ENCODE results near the gene STK32B. TPM values are rescaled to one million over a fixed set of nuclear protein-coding genes. Genes with fewer than 3 reads are reported as not detected.

Gene STK32B
- total RNA-seq, 2 experiments from 2014 or later = not detected

DNA sequence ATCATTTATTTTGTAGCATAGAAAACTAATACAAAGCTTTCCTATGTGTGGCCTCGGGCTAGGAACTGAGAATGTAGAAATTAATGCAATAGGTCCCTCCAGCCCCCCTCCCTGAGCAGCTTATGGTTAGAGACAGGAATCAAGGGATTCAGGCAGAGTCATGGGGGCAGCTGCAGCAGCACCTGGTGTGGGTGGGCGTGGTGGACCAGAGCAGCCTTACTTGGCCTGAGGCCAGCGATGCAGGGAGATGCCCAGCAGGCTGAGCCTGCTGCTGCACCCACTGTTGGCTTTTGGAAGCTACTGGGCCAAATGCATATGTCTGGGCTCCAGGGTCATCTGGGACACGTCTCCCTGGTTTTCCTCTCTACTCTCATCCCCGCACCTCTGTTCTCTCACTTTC lies 74.0 kb downstream of the STK32B start:
- CTCF ChIA-PET = no interaction called here
- no peak overlapping the region for H3K4me3 Mint-ChIP-seq
- TF ChIP-seq, protein P1, sequence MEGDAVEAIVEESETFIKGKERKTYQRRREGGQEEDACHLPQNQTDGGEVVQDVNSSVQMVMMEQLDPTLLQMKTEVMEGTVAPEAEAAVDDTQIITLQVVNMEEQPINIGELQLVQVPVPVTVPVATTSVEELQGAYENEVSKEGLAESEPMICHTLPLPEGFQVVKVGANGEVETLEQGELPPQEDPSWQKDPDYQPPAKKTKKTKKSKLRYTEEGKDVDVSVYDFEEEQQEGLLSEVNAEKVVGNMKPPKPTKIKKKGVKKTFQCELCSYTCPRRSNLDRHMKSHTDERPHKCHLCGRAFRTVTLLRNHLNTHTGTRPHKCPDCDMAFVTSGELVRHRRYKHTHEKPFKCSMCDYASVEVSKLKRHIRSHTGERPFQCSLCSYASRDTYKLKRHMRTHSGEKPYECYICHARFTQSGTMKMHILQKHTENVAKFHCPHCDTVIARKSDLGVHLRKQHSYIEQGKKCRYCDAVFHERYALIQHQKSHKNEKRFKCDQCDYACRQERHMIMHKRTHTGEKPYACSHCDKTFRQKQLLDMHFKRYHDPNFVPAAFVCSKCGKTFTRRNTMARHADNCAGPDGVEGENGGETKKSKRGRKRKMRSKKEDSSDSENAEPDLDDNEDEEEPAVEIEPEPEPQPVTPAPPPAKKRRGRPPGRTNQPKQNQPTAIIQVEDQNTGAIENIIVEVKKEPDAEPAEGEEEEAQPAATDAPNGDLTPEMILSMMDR (IDR thresholded peaks at IDR 0.05) = no peak
- H3K4me1 Mint-ChIP-seq (ENCODE audit: low read depth) = no peaks in the 10 kb centered on the region
- no peak overlapping the region for H3K27ac Mint-ChIP-seq
- POLR2A ChIA-PET = no interaction called here
- peaks cover 6% of the 10 kb centered on the region for H3K27me3 Mint-ChIP-seq
- ATAC-seq = no peak
- H3K9me3 Mint-ChIP-seq = no peaks in the 10 kb centered on the region
- no peaks in the 10 kb centered on the region for H3K36me3 Mint-ChIP-seq (ENCODE audit: low read depth)
- DNase-seq = no peak
- intact Hi-C loops (cut with micrococcal nuclease) = no loop called here

DNA sequence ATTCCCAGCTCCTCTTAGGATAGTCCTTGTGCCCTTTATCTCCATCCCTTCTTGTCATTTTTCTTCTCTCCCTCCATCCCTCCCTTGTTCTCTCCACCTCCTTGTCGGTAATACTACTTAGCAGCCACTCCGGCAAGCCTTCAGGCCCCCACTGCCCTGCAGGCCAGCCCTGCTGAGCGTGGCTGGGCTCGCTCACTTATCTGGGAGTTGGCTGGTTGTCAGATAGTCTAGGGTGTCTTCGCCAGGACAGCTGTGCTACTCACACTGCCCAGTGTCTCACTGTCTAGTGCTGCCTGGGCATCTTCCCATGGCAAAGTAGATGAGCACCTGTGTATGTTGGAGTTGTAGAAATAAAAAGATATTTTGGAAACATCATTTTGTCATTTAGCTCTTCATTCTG lies 75.0 kb downstream of the STK32B start:
- ATAC-seq (no peak), DNase-seq (no peak)
- H3K9me3 Mint-ChIP-seq = no peaks in the 10 kb centered on the region
- intact Hi-C loops (cut with micrococcal nuclease) = no loop called here
- ChIA-PET POLR2A (no interaction called here), CTCF (no interaction called here)
- no peak overlapping the region for H3K4me3 Mint-ChIP-seq
- TF ChIP-seq, protein P1 (IDR thresholded peaks at IDR 0.05) = no peak
- peaks cover 6% of the 10 kb centered on the region for H3K27me3 Mint-ChIP-seq
- H3K4me1 Mint-ChIP-seq (ENCODE audit: low read depth) = no peaks in the 10 kb centered on the region
- no peak overlapping the region for H3K27ac Mint-ChIP-seq
- no peaks in the 10 kb centered on the region for H3K36me3 Mint-ChIP-seq (ENCODE audit: low read depth)

- CTCF ChIA-PET = no interaction called here
- no peak for DNase-seq
- no peak for ATAC-seq
- intact Hi-C loops (cut with micrococcal nuclease) = no loop called here
- Mint-ChIP-seq H3K27ac (no peak overlapping the region), H3K4me3 (no peak overlapping the region), H3K27me3 (peaks cover 6% of the 10 kb centered on the region), H3K4me1 (ENCODE audit: low read depth) (no peaks in the 10 kb centered on the region), H3K9me3 (peaks cover 2% of the 10 kb centered on the region), H3K36me3 (ENCODE audit: low read depth) (no peaks in the 10 kb centered on the region)
- TF ChIP-seq, protein P1 (IDR thresholded peaks at IDR 0.05) = no peak
- POLR2A ChIA-PET = no interaction called here
These were observed 75.6 kb downstream of the STK32B start for GRCh38 chr4:5126857-5127256.

- TF ChIP-seq, protein P1 (IDR thresholded peaks at IDR 0.05) = no peak
- ATAC-seq (no peak), DNase-seq (no peak)
- POLR2A ChIA-PET = no interaction called here
- H3K9me3 Mint-ChIP-seq = peaks cover 2% of the 10 kb centered on the region
- CTCF ChIA-PET = no interaction called here
- intact Hi-C loops (cut with micrococcal nuclease) = no loop called here
- H3K27ac Mint-ChIP-seq = no peak overlapping the region
- H3K4me3 Mint-ChIP-seq = no peak overlapping the region
- no peaks in the 10 kb centered on the region for H3K36me3 Mint-ChIP-seq (ENCODE audit: low read depth)
- peaks cover 6% of the 10 kb centered on the region for H3K27me3 Mint-ChIP-seq
- no peaks in the 10 kb centered on the region for H3K4me1 Mint-ChIP-seq (ENCODE audit: low read depth)
These were observed 76.3 kb downstream of the STK32B start for GRCh38 chr4:5127556-5127955.

GRCh38 chr4:5128569-5128968 lies 77.3 kb downstream of the STK32B start:
- Mint-ChIP-seq H3K27me3 (peaks cover 6% of the 10 kb centered on the region), H3K4me1 (ENCODE audit: low read depth) (no peaks in the 10 kb centered on the region), H3K9me3 (peaks cover 2% of the 10 kb centered on the region), H3K4me3 (no peak overlapping the region), H3K36me3 (ENCODE audit: low read depth) (no peaks in the 10 kb centered on the region), H3K27ac (no peak overlapping the region)
- ATAC-seq (no peak), DNase-seq (no peak)
- ChIA-PET CTCF (no interaction called here), POLR2A (no interaction called here)
- TF ChIP-seq, protein P1 (IDR thresholded peaks at IDR 0.05) = no peak
- intact Hi-C loops (cut with micrococcal nuclease) = no loop called here

All from activated CD8-positive, alpha-beta T cell treated with anti-CD3 and anti-CD28 coated beads for 36 hours (primary cell).